GM19467 (cell line): ENCODE results near the gene HMCES.
"Not testable (repeated sequence)": the region's sequence is repeated elsewhere in the genome, so short reads cannot be mapped to it uniquely, and the experiment has no call there.

Source experiments
- ATAC-seq: cut with Tn5 transposase; IDR thresholded peaks from one replicate; pipeline ENCODE4 v1.9.1; 2021; ENCODE audit warnings: mild to moderate bottlenecking, moderate library complexity; ENCODE audit not compliant: unreplicated experiment

HMCES gene

GRCh38 chr3:129320261-129320660 is 41.6 kb downstream of the HMCES start:
- no peak for ATAC-seq

DNA sequence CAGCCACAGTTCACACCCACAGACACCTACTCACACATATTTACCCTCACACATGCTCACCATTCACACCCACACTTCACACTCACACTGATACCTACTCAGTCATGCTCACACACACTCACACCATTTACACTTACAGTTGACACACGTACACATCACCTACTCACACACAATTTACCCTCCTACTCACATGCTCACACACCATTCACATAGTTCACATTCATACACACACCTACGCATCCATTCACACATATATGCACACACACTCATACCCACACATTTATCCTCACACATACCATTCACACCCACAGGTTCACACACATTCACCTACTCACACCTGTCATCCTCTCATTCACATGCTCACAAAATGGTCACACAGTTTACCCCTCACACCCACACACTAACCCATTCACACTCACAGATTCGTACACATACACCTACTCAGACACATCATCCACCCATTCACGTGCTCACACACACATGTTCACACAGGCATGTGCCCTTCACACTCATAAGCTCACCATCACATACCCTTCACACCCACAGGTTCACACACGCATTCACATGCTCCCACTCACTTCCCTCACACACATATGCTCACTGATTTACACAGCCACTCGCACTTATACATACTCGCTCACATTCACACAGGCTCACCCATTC is 42.3 kb downstream of the HMCES start:
- no peak for ATAC-seq

GRCh38 chr3:129321887-129322286 is 43.2 kb downstream of the HMCES start:
- no peak for ATAC-seq

DNA sequence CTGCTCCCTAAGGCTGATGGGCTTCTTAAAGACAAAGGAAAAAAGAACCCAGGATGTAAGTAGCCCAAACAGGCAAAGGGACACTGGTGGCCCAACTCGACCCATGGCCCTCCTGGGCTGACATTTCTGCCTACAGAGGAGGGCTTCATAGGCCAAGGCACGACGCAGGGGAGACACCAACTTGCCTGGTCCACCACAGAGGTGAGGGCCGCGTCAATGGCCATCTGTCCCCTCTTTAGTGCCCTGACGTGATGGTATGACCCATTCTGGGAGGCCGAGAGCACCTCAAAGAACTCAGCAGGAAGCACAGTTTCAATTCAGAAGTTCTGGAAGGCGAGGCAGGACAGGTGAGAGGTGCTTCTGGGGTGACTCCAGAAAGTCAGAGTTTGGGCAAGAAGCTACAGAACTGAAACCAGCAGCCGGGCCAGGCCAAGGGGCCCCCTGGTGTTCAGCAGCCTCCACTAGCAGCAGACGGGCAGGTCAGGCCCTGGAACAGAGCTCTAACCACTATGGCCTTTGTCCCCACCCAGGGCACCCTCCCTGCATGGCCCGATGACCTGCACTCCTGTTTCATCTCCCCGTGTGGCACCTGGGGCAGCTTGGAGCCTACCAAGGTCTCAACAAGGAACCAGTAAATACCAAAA is 45.1 kb downstream of the HMCES start:
- ATAC-seq: no peak

GRCh38 chr3:129324855-129325254 is 46.2 kb downstream of the HMCES start:
- no peak for ATAC-seq

DNA sequence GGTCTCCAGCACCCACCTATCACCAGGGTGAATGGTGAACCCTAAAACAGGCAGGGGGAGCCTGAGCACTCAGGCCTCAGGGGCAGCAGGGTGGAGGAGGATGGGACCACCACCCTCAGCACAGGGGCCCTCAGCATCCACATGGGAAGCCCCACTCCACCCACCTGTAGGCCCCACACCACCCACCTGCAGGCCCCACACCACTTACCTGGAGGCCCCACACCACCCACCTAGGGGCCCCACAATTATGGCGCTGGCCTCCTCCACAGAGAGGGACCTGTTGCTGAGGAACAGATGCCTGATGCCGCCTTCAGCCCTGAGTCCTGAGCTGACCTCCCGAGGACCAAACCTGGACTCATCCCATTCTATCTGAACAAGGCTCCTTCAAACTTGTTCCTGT is 46.7 kb downstream of the HMCES start:
- no peak for ATAC-seq

- ATAC-seq: no peak
Observed at GRCh38 chr3:129326138-129326537, 47.5 kb downstream of the HMCES start.

DNA sequence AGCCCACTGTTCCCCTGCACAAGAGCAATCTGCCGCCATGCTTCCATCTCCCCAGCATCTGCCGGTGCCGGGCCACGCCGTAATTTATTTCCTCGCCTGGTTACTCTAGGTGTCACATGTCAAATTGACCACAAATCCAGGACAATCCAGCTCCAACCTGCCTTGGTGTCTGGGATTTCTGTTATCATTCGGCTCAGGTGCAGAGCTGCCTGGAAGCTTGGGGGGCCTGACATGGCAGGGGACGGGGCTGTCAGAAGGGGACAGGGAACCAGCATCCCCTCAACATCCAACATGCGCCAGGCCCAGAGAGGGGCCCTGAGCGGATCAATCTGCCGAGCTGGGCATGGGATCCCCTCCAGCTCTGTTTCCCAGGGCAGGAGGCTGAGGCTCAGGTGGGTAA is 47.9 kb downstream of the HMCES start:
- ATAC-seq: no peak

DNA sequence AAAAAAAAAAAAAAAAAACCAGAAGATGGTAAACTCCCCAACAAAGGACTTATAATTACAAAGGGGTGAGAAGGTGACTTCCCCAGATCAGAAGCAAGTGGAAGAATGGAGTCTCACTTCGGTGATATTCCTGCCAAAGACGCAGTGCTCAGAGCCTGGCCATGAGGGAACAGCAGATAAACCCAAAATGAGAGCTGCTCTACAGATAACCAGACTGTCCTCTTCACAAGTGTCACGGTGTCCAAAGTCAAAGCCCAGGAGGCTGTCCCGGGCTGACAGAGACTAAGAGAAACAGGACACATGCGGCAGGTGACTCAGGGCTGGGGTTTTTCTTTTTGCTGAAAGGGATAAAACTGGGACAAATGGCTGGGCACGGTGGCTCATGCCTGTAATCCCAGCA is 48.8 kb downstream of the HMCES start:
- no peak for ATAC-seq

GRCh38 chr3:129329858-129330257 is 51.2 kb downstream of the HMCES start:
- ATAC-seq: no peak

GRCh38 chr3:129330409-129330808 is 51.7 kb downstream of the HMCES start:
- ATAC-seq: no peak

- ATAC-seq: no peak
Observed at GRCh38 chr3:129333891-129334290, 55.2 kb downstream of the HMCES start.

GRCh38 chr3:129336093-129336706 is 57.5 kb downstream of the HMCES start:
- no peak for ATAC-seq

- not testable (repeated sequence) for ATAC-seq
Observed at GRCh38 chr3:129337719-129338118, 59.0 kb downstream of the HMCES start.

GRCh38 chr3:129339186-129339585 is 60.5 kb downstream of the HMCES start:
- not testable (repeated sequence) for ATAC-seq

- not testable (repeated sequence) for ATAC-seq
Observed at GRCh38 chr3:129339833-129340232, 61.2 kb downstream of the HMCES start.

DNA sequence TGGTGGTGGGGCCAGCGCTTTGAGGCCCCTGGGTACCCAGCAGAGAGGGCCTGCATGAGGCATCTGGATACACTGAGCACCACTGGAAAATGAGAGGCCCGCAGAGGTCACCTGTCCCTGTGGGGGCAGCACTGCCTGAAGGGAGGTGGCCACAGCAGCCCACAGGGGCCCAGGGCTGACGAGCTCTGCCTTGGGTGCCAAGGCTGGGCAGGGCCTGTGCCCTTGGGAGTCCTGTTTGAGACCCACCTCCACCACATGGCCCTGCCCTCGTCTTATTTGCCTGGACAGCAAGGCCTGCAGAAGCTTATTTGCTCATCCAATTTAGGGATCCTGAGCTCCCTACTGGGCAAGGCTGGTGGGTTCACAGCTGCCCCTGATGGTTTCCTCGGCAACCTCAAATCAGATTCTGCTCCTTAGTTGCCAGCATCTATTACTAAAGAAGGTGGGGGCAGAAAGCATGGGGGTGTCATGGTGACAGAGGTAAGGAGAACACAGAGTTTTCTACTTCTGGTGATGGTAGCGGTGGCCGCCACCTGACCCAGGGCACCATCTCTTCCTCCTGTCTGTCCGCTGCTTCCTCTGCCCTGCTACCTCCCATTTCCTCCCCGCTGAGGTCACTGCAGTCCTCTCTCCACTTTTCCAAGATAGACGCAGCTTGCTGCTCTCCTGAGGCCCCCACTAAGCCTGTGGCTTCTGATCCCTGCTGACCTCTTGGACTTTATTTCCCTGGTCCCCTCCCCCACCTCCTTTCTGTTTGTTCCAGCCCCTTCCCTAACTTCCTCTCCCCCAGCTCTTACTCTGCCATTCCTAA is 62.9 kb downstream of the HMCES start:
- no peak for ATAC-seq

DNA sequence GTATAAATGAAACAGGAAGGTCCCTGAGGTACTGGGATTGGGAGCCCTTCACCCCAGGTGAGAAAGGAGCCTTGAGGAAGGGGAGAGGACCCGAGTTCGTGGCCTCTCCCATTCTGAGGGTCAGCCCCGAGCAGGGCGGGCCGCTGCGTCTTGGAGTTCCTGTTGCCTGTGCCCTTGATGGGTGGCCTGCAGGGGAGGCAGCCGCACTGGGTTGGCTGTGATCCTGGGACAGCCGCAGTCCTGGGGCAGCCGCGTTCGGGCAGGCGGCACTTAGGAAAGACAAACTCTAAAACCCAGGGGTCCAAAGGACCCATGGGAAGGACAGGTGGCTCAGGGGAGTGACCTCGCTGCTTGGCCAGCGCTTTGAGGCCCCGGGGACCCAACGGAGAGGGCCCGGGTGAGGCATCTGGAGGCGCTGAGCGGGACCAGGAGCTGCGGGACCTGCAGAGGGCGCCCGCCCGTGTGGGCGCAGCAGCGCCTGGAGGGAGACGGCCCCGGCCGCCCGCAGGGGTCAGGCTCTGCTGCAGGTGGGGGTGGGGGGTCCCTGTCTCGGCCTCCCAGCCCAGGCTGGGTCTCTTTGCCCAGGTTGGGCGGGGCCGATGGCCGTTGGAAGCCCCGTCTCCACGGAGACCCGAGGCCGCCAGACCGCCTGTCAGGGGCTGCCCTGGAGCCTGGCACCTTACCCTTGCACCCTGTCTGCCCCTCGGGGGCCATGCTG is 65.1 kb downstream of the HMCES start:
- no peak for ATAC-seq

- no peak for ATAC-seq
Observed at GRCh38 chr3:129344540-129345220, 66.0 kb downstream of the HMCES start.

DNA sequence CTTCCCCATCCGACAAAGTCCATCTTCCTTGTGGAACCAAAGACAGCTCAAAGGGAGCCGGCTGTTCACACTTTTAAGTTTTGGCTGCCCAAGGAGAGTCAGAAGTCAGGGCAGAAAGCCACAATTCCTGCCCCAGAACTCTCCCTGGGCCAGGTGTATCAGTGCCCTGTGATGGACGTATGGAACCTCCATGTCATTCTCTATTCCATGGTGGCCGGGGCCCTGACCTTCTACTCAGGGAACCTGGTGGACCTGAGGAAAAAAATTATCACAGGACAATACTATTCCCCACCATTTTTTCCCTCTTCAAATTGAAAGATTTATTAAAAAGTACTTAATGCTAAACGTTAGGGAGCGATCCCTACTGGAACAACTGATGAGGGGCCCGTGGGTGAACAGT is 66.6 kb downstream of the HMCES start:
- no peak for ATAC-seq
